ENCODE data around the gene ATXN2. TPM values are rescaled to one million over a fixed set of nuclear protein-coding genes. Genes with fewer than 3 reads are reported as not detected.

ATXN2 gene
- total and polyA plus RNA-seq, 2 donors from 2014 or later: 27.1 to 56.5 TPM

DNA sequence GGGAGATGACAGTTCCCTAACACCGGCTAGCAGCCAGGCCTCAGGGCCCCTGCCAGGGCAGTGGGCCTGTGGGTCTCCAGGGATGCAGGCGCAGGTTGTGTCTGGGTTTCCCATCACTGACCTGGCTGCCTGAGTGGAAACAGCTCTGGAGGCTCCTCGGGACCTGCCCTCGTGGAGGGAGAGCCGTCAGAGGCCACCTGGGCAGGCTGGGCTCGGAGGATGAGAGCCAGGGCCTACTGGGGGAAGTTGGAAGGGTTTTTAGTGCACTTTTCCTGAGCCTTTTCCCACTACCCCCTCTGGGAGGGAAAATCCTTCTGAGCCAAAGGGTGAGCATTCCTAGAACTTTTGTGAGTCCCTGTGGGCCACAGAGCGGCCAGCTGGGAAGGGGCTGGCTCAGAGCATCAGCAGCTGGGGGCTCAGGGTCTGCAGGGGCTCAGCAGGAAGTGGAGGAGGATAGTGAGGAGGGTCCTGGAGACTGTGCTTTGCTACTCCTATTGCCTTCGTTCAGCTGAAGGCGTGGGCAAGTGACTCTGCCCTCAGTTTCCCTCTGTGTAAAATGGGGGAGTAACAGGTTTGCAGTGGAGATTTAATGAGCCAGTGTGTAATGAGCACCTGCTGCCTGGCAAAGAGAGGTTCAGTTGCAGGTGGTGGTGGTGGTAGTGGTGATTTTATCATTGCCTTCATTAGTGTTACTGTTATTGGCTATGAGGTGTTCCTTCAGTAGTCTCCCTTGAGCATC, 191.6 kb downstream of the ATXN2 start:
- DNase-seq (peak in 3 of 5 donors; percentile 33 to 86 (median 53)), FAIRE-seq (no peak)
- H3K27ac ChIP-seq (ENCODE audit: low read depth in 2 of 2, low read length in 2 of 2): peak overlapping the region; percentile 89 to 91
- no peaks in the 10 kb centered on the region for H3K9me3 ChIP-seq (ENCODE audit: control insufficient read depth in 2 of 3, insufficient read depth in 1 of 3, low read length in 3 of 3)
- peaks cover 0 to 58% (median 7%) of the 10 kb centered on the region in 3 donors for H3K4me1 ChIP-seq (ENCODE audit: control insufficient read depth in 2 of 3, insufficient read depth in 2 of 3, low read depth in 1 of 3, low read length in 3 of 3)
- H3K4me3 ChIP-seq (ENCODE audit: low read length in 3 of 3): peak overlapping the region; percentile 11 to 76 (median 75)
- no peaks in the 10 kb centered on the region for H3K27me3 ChIP-seq (ENCODE audit: control insufficient read depth, insufficient read depth, low read length)
- no peaks in the 10 kb centered on the region for H3K36me3 ChIP-seq (ENCODE audit: control insufficient read depth in 2 of 3, insufficient read depth in 3 of 3, low read length in 3 of 3)
- TF ChIP-seq, protein P1, sequence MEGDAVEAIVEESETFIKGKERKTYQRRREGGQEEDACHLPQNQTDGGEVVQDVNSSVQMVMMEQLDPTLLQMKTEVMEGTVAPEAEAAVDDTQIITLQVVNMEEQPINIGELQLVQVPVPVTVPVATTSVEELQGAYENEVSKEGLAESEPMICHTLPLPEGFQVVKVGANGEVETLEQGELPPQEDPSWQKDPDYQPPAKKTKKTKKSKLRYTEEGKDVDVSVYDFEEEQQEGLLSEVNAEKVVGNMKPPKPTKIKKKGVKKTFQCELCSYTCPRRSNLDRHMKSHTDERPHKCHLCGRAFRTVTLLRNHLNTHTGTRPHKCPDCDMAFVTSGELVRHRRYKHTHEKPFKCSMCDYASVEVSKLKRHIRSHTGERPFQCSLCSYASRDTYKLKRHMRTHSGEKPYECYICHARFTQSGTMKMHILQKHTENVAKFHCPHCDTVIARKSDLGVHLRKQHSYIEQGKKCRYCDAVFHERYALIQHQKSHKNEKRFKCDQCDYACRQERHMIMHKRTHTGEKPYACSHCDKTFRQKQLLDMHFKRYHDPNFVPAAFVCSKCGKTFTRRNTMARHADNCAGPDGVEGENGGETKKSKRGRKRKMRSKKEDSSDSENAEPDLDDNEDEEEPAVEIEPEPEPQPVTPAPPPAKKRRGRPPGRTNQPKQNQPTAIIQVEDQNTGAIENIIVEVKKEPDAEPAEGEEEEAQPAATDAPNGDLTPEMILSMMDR (IDR thresholded peaks at IDR 0.05; ENCODE audit: borderline replicate concordance, extremely low read depth, insufficient read depth): no peak
- peak overlapping the region in 2 of 3 donors; percentile 54 to 89 for H3K9ac ChIP-seq (ENCODE audit: low read length in 3 of 3)
- intact Hi-C loops (cut with DNase I): no loop called here

DNA sequence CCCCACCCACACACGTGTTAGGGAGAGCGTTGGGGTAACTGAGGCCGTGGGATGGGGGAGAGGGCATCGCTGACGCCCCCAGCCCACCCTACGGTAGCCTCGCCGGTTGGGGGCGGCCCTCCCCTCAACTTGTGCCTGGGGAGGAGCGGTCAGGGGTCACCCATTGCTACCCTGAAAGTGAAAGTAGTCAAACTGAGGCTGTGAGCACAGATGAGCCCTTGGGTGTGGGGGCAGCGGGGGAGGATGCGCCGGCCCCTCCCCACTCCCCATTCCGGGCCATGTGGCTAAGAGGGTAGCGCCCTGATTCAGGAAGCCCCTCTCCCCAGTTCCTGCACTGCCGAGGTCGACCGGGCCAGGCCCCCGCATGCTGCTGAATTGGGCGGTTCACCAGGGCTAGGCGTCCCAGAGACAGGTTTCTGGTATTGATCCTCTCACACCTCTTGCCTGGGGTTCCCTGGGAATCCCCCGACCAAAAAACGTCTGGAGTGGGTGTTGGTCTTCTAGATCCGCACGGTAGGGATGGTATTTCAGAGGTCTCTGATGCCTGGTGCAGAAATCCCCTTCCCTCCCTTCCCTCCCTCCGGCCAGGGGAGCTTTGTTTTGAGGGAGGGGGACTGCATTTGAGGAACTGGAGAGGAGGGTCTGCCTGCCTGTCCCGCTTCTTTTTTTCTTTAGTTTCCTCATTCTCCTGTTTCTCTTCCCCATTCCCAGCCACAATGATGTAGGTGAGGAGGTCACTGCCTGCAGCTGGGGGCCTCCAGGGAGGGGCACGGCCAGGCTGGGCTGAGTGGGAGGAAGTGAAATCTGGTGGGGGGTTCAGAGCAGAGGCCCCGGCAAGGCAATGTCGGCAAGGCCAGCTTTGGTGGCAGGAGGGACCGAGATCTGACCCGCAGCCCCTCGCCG, 192.4 kb downstream of the ATXN2 start:
- intact Hi-C loops (cut with DNase I): no loop called here

GRCh38 chr12:111405859-111406473, 193.1 kb downstream of the ATXN2 start, which contains the start of gene SH2B3:
SH2B3 (plus strand) TSS chr12:111405923; CDS start chr12:111418146, 12,223 bp downstream.
- no peaks in the 10 kb centered on the region for H3K9me3 ChIP-seq (ENCODE audit: control insufficient read depth in 2 of 3, insufficient read depth in 1 of 3, low read length in 3 of 3)
- H3K27me3 ChIP-seq (ENCODE audit: control insufficient read depth, insufficient read depth, low read length): no peaks in the 10 kb centered on the region
- peak within 1 kb of the TSS; percentile 89 to 91 for H3K27ac ChIP-seq (ENCODE audit: low read depth in 2 of 2, low read length in 2 of 2)
- H3K4me1 ChIP-seq (ENCODE audit: control insufficient read depth in 2 of 3, insufficient read depth in 2 of 3, low read depth in 1 of 3, low read length in 3 of 3): peaks cover 0 to 50% (median 7%) of the 10 kb centered on the region in 3 donors
- TF ChIP-seq, protein P1 (IDR thresholded peaks at IDR 0.05; ENCODE audit: borderline replicate concordance, extremely low read depth, insufficient read depth): no peak
- intact Hi-C loops (cut with DNase I): no loop called here
- H3K4me3 ChIP-seq (ENCODE audit: low read length in 3 of 3): peak within 1 kb of the TSS; percentile 44 to 76 (median 75)
- DNase-seq (no peak), FAIRE-seq (no peak)
- H3K9ac ChIP-seq (ENCODE audit: low read length in 3 of 3): peak within 1 kb of the TSS in 2 of 3 donors; percentile 89 to 95
- no peaks in the 10 kb centered on the region for H3K36me3 ChIP-seq (ENCODE audit: control insufficient read depth in 2 of 3, insufficient read depth in 3 of 3, low read length in 3 of 3)

More for the DNA sequence above, 192.4 kb downstream of the ATXN2 start:
- Histone ChIP-seq H3K9me3 (ENCODE audit: control insufficient read depth in 2 of 3, insufficient read depth in 1 of 3, low read length in 3 of 3) (no peaks in the 10 kb centered on the region), H3K4me3 (ENCODE audit: low read length in 3 of 3) (peak overlapping the region; percentile 44 to 76 (median 75)), H3K27me3 (ENCODE audit: control insufficient read depth, insufficient read depth, low read length) (no peaks in the 10 kb centered on the region), H3K4me1 (ENCODE audit: control insufficient read depth in 2 of 3, insufficient read depth in 2 of 3, low read depth in 1 of 3, low read length in 3 of 3) (peaks cover 0 to 58% (median 7%) of the 10 kb centered on the region in 3 donors), H3K9ac (ENCODE audit: low read length in 3 of 3) (peak overlapping the region in 2 of 3 donors; percentile 89 to 95), H3K27ac (ENCODE audit: low read depth in 2 of 2, low read length in 2 of 2) (peak overlapping the region; percentile 89 to 91), H3K36me3 (ENCODE audit: control insufficient read depth in 2 of 3, insufficient read depth in 3 of 3, low read length in 3 of 3) (no peaks in the 10 kb centered on the region)
- DNase-seq (peak in 3 of 5 donors; percentile 38 to 82 (median 81)), FAIRE-seq (no peak)
- TF ChIP-seq, protein P1 (IDR thresholded peaks at IDR 0.05; ENCODE audit: borderline replicate concordance, extremely low read depth, insufficient read depth): no peak
